ENCODE measurements around the gene SBF2. TPM values are rescaled to one million over a fixed set of nuclear protein-coding genes. Genes with fewer than 3 reads are reported as not detected.
"Not testable (repeated sequence)": the region's sequence is repeated elsewhere in the genome, so short reads cannot be mapped to it uniquely, and the experiment has no call there.

Gene SBF2
- total and polyA plus RNA-seq, 2 donors (not counting 3 experiments of a cell fraction or from before 2014, with no cell fraction given), result 15.4 to 42.4 TPM

DNA sequence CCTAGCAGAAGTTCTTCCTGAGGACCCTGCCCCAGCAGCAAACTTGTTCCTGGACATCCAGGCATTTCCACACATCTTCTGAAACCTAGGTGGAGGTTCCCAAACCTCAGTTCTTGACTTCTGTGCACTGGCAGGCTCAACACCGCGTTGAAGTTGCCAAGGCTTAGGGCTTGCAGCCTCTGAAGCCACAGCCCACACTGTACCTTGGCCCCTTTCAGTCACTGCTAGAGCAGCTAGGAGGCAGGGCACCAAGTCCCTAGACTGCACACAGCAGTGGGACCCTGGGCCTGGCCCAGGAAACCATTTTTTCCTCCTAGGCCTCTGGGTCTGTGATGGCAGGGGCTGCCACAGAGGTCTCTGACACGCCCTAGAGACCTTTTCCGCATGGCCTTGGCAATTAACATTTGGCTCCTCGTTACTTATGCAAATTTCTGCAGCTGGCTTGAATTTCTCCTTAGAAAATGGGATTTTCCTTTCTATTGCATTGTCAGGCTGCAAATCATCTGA is 159.0 kb downstream of the SBF2 start:
- no peaks in the 10 kb centered on the region for H3K27me3 ChIP-seq (ENCODE audit: control insufficient read depth in 2 of 2, insufficient read depth in 2 of 2, low read length in 2 of 2)
- H3K27ac ChIP-seq (ENCODE audit: insufficient read depth, low read depth, low read length), result no peak overlapping the region
- H3K9me1 ChIP-seq (replicated peaks; ENCODE audit: control insufficient read depth, extremely low read depth, insufficient read depth, low read length), result no peaks in the 10 kb centered on the region
- H3K9ac ChIP-seq (replicated peaks; ENCODE audit: extremely low read depth, insufficient read depth, low read length), result no peak overlapping the region
- ChIA-PET POLR2A (no interaction called here), CTCF (no interaction called here)
- DNase-seq (ENCODE audit: low read depth, low spot score) (no peak), FAIRE-seq (no peak)
- intact Hi-C loops (cut with micrococcal nuclease), result no loop called here
- no peak overlapping the region for H3K4me3 ChIP-seq (replicated peaks in 1 of 3; ENCODE audit: insufficient read depth in 1 of 3, low read depth in 1 of 3, low read length in 3 of 3)
- dilution Hi-C loops (cut with MboI; ENCODE audit: extremely low pct_ligation_motif_present, low sequenced_read_pairs), result no loop called here
- peaks cover 9% of the 10 kb centered on the region for H3K4me1 ChIP-seq (ENCODE audit: control insufficient read depth, extremely low read depth, insufficient read depth, low read length)
- TF ChIP-seq POLR2AphosphoS5 (IDR thresholded peaks at IDR 0.05; ENCODE audit: insufficient read depth, low read depth, low read length) (no peak), POLR2A (IDR thresholded peaks at IDR 0.05; ENCODE audit: low read depth, low read length) (no peak), MYC (IDR thresholded peaks at IDR 0.05; ENCODE audit: low read depth, low read length) (no peak), CTCF (IDR thresholded peaks at IDR 0.05; ENCODE audit: extremely low read depth in 1 of 2, insufficient read depth in 1 of 2, low read depth in 1 of 2, low read length in 2 of 2) (no peak), JUN (IDR thresholded peaks at IDR 0.05; ENCODE audit: borderline replicate concordance, insufficient read depth, insufficient read length, low read depth) (no peak), FOS (IDR thresholded peaks at IDR 0.05; ENCODE audit: borderline replicate concordance, insufficient read depth, low read length) (no peak), GATA2 (IDR thresholded peaks at IDR 0.05; ENCODE audit: insufficient read depth, insufficient read length, low read depth, low read length) (no peak), EZH2 (IDR thresholded peaks at IDR 0.05; ENCODE audit: borderline replicate concordance, low read depth, low read length, severe bottlenecking) (no peak)
- TF ChIP-seq, protein P1, sequence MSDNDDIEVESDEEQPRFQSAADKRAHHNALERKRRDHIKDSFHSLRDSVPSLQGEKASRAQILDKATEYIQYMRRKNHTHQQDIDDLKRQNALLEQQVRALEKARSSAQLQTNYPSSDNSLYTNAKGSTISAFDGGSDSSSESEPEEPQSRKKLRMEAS (IDR thresholded peaks at IDR 0.05; ENCODE audit: insufficient read depth, insufficient read length), result no peak
- no peaks in the 10 kb centered on the region for H3K9me3 ChIP-seq (replicated peaks; ENCODE audit: control insufficient read depth, insufficient read depth, low read length)
- H4K20me1 ChIP-seq (replicated peaks; ENCODE audit: control insufficient read depth, extremely low read depth, insufficient read depth, low read length), result no peaks in the 10 kb centered on the region
- no peaks in the 10 kb centered on the region for H3K36me3 ChIP-seq (ENCODE audit: control insufficient read depth in 2 of 2, extremely low read depth in 1 of 2, insufficient read depth in 2 of 2, low read length in 2 of 2)
- no TSS peak for BruUV-seq (replicated peaks)
- H3K4me2 ChIP-seq (ENCODE audit: insufficient read depth, low read length), result no peak overlapping the region
- H2AFZ ChIP-seq (ENCODE audit: low read depth, low read length), result no peak overlapping the region
- H3K79me2 ChIP-seq (ENCODE audit: control insufficient read depth, insufficient read depth, low read length), result peaks cover 2% of the 10 kb centered on the region

- DNase-seq (ENCODE audit: low read depth, low spot score); H3K4me3 ChIP-seq (replicated peaks in 1 of 3; ENCODE audit: insufficient read depth in 1 of 3, low read depth in 1 of 3, low read length in 3 of 3); H3K9me1 ChIP-seq (replicated peaks; ENCODE audit: control insufficient read depth, extremely low read depth, insufficient read depth, low read length); FAIRE-seq; intact Hi-C loops (cut with micrococcal nuclease); H3K36me3 ChIP-seq (ENCODE audit: control insufficient read depth in 2 of 2, extremely low read depth in 1 of 2, insufficient read depth in 2 of 2, low read length in 2 of 2); dilution Hi-C loops (cut with MboI; ENCODE audit: extremely low pct_ligation_motif_present, low sequenced_read_pairs); H3K4me2 ChIP-seq (ENCODE audit: insufficient read depth, low read length); H4K20me1 ChIP-seq (replicated peaks; ENCODE audit: control insufficient read depth, extremely low read depth, insufficient read depth, low read length); H3K9me3 ChIP-seq (replicated peaks; ENCODE audit: control insufficient read depth, insufficient read depth, low read length); H2AFZ ChIP-seq (ENCODE audit: low read depth, low read length); H3K27me3 ChIP-seq (ENCODE audit: control insufficient read depth in 2 of 2, insufficient read depth in 2 of 2, low read length in 2 of 2); H3K79me2 ChIP-seq (ENCODE audit: control insufficient read depth, insufficient read depth, low read length); BruUV-seq (replicated peaks); H3K9ac ChIP-seq (replicated peaks; ENCODE audit: extremely low read depth, insufficient read depth, low read length); POLR2A ChIA-PET; H3K4me1 ChIP-seq (ENCODE audit: control insufficient read depth, extremely low read depth, insufficient read depth, low read length); H3K27ac ChIP-seq (ENCODE audit: insufficient read depth, low read depth, low read length); CTCF ChIA-PET: not testable (repeated sequence)
Measured at GRCh38 chr11:10134226-10134625, 159.8 kb downstream of the SBF2 start.

- DNase-seq (ENCODE audit: low read depth, low spot score); H3K79me2 ChIP-seq (ENCODE audit: control insufficient read depth, insufficient read depth, low read length); H3K4me1 ChIP-seq (ENCODE audit: control insufficient read depth, extremely low read depth, insufficient read depth, low read length); H3K9me3 ChIP-seq (replicated peaks; ENCODE audit: control insufficient read depth, insufficient read depth, low read length); H3K4me2 ChIP-seq (ENCODE audit: insufficient read depth, low read length); H3K9ac ChIP-seq (replicated peaks; ENCODE audit: extremely low read depth, insufficient read depth, low read length); H3K27me3 ChIP-seq (ENCODE audit: control insufficient read depth in 2 of 2, insufficient read depth in 2 of 2, low read length in 2 of 2); H3K36me3 ChIP-seq (ENCODE audit: control insufficient read depth in 2 of 2, extremely low read depth in 1 of 2, insufficient read depth in 2 of 2, low read length in 2 of 2); POLR2A ChIA-PET; H3K4me3 ChIP-seq (replicated peaks in 1 of 3; ENCODE audit: insufficient read depth in 1 of 3, low read depth in 1 of 3, low read length in 3 of 3); H2AFZ ChIP-seq (ENCODE audit: low read depth, low read length); H3K27ac ChIP-seq (ENCODE audit: insufficient read depth, low read depth, low read length); intact Hi-C loops (cut with micrococcal nuclease); dilution Hi-C loops (cut with MboI; ENCODE audit: extremely low pct_ligation_motif_present, low sequenced_read_pairs); BruUV-seq (replicated peaks); H4K20me1 ChIP-seq (replicated peaks; ENCODE audit: control insufficient read depth, extremely low read depth, insufficient read depth, low read length); H3K9me1 ChIP-seq (replicated peaks; ENCODE audit: control insufficient read depth, extremely low read depth, insufficient read depth, low read length); CTCF ChIA-PET; FAIRE-seq: not testable (repeated sequence)
Measured at GRCh38 chr11:10133251-10133650, 160.8 kb downstream of the SBF2 start.
